Neural progenitor cell (in vitro differentiated cells): ENCODE results near the gene CDCA8.

Experiments used
- EZH2 ChIP-seq: fragments of 200-600 bp; sonication (generic); IDR thresholded peaks from 2 replicates; pipeline ENCODE4 v1.6.1; 2017; ENCODE audit warnings: antibody characterized with exemption, mild to moderate bottlenecking, moderate library complexity
- TF ChIP-seq, protein P1 (sequence below): fragments of 200-600 bp; sonication (generic); IDR thresholded peaks from 2 replicates; pipeline ENCODE4 v1.5.1; 2017; ENCODE audit warnings: antibody characterized with exemption, mild to moderate bottlenecking

DNA sequence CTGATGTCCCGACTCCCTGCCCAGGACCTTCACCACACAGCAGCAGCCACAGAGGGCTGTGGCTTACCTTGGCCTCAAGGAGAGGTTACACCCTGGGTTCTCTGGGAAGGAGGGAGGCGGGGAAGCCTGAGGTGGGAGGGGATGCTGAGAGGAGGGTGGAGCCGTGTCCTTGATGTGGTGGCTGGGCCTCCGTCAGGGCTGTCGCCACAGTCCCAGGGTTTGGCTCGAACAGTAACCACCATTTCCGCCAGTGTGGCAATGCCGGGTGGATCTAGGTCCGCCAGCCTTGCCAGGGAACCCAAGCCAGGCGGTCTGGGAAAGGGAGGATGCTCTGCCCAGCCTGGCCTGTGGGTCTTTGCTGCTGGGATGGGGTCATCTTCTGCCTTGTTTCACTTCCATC, 18.4 kb upstream of the CDCA8 start:
- TF ChIP-seq, protein P1, sequence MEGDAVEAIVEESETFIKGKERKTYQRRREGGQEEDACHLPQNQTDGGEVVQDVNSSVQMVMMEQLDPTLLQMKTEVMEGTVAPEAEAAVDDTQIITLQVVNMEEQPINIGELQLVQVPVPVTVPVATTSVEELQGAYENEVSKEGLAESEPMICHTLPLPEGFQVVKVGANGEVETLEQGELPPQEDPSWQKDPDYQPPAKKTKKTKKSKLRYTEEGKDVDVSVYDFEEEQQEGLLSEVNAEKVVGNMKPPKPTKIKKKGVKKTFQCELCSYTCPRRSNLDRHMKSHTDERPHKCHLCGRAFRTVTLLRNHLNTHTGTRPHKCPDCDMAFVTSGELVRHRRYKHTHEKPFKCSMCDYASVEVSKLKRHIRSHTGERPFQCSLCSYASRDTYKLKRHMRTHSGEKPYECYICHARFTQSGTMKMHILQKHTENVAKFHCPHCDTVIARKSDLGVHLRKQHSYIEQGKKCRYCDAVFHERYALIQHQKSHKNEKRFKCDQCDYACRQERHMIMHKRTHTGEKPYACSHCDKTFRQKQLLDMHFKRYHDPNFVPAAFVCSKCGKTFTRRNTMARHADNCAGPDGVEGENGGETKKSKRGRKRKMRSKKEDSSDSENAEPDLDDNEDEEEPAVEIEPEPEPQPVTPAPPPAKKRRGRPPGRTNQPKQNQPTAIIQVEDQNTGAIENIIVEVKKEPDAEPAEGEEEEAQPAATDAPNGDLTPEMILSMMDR, result no peak
- TF ChIP-seq EZH2, result no peak
